Measurements from ENCODE around the gene FDCSP. TPM values are rescaled to one million over a fixed set of nuclear protein-coding genes. Genes with fewer than 3 reads are reported as not detected.

FDCSP gene
- total and polyA plus RNA-seq, 10 of the 15 experiments (the other 5 are each of a cell fraction or from before 2014, with no cell fraction given): not detected

- H3K27me3 ChIP-seq (replicated peaks in 1 of 2; ENCODE audit: control insufficient read depth in 2 of 2, insufficient read depth in 2 of 2, low read length in 1 of 2): no peaks in the 10 kb centered on the region
- no peak for FAIRE-seq
- intact Hi-C loops (cut with micrococcal nuclease; ENCODE audit: unreplicated experiment) (no loop called here), in situ Hi-C loops (cut with MboI) (no loop called here)
- no peak for DNase-seq (ENCODE audit: low read depth, low spot score)
- no peaks in the 10 kb centered on the region for H3K9me3 ChIP-seq (replicated peaks; ENCODE audit: control insufficient read depth, insufficient read depth, low read length)
- ChIA-PET CTCF (interaction anchor here (1.2 kb wide), 1 partner anchor 282 kb away, joined by 3 read pairs; no protein-coding TSS in a partner anchor), RAD21 (ENCODE audit: unreplicated experiment) (interaction anchor here (0.8 kb wide), 1 partner anchor 326 kb away, joined by 6 read pairs; no protein-coding TSS in a partner anchor), SMC1A (ENCODE audit: uncharacterized antibody, unreplicated experiment) (interaction anchor here (1.0 to 1.2 kb wide), 2 partner anchors 18 to 19 kb away, joined by 3 to 4 read pairs; partner anchors contain the start of gene ODAM), POLR2A (no interaction called here)
- no peak overlapping the region for H3K4me3 ChIP-seq
- no peak overlapping the region for H3K9ac ChIP-seq (ENCODE audit: control insufficient read depth, insufficient read depth, low read length)
- no peak for TF ChIP-seq IRF3 (IDR thresholded peaks at IDR 0.05)
- TF ChIP-seq CBX3 (IDR thresholded peaks at IDR 0.05; ENCODE audit: borderline replicate concordance, low read depth): no peak
- no peak for TF ChIP-seq CBX5 (IDR thresholded peaks at IDR 0.05; ENCODE audit: low read depth)
- TF ChIP-seq SMC3 (IDR thresholded peaks at IDR 0.05; ENCODE audit: borderline replicate concordance, low read length): no peak
- no peak overlapping the region for H3K4me2 ChIP-seq (ENCODE audit: control insufficient read depth, insufficient read depth)
- 18% methylated on average over 5 of the region's 5 CpGs for WGBS (ENCODE audit: insufficient coverage, insufficient replicate concordance, low lambda C conversion rate, missing lambda C conversion rate)
- no peaks in the 10 kb centered on the region for H4K20me1 ChIP-seq (ENCODE audit: control insufficient read depth, insufficient read depth)
- H3K27ac ChIP-seq (ENCODE audit: control insufficient read depth, insufficient read depth): no peak overlapping the region
- H3K79me2 ChIP-seq (ENCODE audit: control insufficient read depth, insufficient read depth, low read length): no peaks in the 10 kb centered on the region
- H3K4me1 ChIP-seq (ENCODE audit: control insufficient read depth, insufficient read depth, low read length): no peaks in the 10 kb centered on the region
- no peak overlapping the region for H2AFZ ChIP-seq (ENCODE audit: control insufficient read depth, low read depth, low read length)
- no peaks in the 10 kb centered on the region for H3K36me3 ChIP-seq (ENCODE audit: control insufficient read depth in 2 of 2, insufficient read depth in 2 of 2, low read length in 1 of 2)
- no TSS peak for BruUV-seq (replicated peaks)
- no peak for ATAC-seq
Measured at GRCh38 chr4:70177090-70177489, 48.8 kb upstream of the FDCSP start.

DNA sequence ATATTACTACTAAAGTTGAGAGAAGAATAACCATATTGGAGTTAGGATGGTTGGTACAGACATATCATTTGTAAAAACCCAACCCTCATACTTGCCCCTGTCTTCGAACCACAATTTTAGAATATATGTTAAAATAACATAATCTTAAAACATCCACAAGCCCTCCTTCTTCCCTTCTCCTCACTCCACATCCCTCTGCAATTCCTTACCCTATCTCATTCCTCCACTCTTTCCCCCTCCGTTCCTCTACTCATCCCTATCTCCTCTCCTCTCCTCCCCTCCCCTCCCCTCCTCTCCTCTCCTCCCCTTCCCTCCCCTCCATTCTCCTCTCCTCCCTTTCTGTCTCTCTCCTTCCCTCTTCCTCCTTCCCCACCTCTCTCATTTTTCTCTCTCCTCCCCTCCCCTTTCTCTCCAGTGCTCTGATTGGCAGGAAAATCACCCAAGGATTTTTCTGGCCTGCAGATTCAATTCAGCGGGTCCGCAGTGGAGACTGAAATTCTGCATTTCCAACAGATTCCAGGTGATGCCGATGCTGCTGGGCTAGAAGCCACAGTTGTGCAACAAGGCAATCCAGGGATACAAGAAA lies 47.8 kb upstream of the FDCSP start:
- no peak overlapping the region for H3K4me2 ChIP-seq (ENCODE audit: control insufficient read depth, insufficient read depth)
- FAIRE-seq: no peak

More for the DNA sequence above, 47.8 kb upstream of the FDCSP start:
- no peaks in the 10 kb centered on the region for H3K36me3 ChIP-seq (ENCODE audit: control insufficient read depth in 2 of 2, insufficient read depth in 2 of 2, low read length in 1 of 2)
- CTCF ChIA-PET: no interaction called here
- no TSS peak for BruUV-seq (replicated peaks)
- no peaks in the 10 kb centered on the region for H3K79me2 ChIP-seq (ENCODE audit: control insufficient read depth, insufficient read depth, low read length)
- ATAC-seq (no peak), DNase-seq (ENCODE audit: low read depth, low spot score) (no peak)
- no peaks in the 10 kb centered on the region for H3K4me1 ChIP-seq (ENCODE audit: control insufficient read depth, insufficient read depth, low read length)
- no peaks in the 10 kb centered on the region for H3K27me3 ChIP-seq (replicated peaks in 1 of 2; ENCODE audit: control insufficient read depth in 2 of 2, insufficient read depth in 2 of 2, low read length in 1 of 2)
- TF ChIP-seq, protein P1, sequence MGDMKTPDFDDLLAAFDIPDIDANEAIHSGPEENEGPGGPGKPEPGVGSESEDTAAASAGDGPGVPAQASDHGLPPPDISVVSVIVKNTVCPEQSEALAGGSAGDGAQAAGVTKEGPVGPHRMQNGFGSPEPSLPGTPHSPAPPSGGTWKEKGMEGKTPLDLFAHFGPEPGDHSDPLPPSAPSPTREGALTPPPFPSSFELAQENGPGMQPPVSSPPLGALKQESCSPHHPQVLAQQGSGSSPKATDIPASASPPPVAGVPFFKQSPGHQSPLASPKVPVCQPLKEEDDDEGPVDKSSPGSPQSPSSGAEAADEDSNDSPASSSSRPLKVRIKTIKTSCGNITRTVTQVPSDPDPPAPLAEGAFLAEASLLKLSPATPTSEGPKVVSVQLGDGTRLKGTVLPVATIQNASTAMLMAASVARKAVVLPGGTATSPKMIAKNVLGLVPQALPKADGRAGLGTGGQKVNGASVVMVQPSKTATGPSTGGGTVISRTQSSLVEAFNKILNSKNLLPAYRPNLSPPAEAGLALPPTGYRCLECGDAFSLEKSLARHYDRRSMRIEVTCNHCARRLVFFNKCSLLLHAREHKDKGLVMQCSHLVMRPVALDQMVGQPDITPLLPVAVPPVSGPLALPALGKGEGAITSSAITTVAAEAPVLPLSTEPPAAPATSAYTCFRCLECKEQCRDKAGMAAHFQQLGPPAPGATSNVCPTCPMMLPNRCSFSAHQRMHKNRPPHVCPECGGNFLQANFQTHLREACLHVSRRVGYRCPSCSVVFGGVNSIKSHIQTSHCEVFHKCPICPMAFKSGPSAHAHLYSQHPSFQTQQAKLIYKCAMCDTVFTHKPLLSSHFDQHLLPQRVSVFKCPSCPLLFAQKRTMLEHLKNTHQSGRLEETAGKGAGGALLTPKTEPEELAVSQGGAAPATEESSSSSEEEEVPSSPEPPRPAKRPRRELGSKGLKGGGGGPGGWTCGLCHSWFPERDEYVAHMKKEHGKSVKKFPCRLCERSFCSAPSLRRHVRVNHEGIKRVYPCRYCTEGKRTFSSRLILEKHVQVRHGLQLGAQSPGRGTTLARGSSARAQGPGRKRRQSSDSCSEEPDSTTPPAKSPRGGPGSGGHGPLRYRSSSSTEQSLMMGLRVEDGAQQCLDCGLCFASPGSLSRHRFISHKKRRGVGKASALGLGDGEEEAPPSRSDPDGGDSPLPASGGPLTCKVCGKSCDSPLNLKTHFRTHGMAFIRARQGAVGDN (IDR thresholded peaks at IDR 0.05): no peak
- TF ChIP-seq CEBPB (IDR thresholded peaks at IDR 0.05; ENCODE audit: borderline replicate concordance in 1 of 2, low read depth in 2 of 2, low read length in 2 of 2) (no peak), NBN (IDR thresholded peaks at IDR 0.05) (no peak), SUZ12 (IDR thresholded peaks at IDR 0.05; ENCODE audit: unreplicated experiment) (no peak)
- H3K9me3 ChIP-seq (replicated peaks; ENCODE audit: control insufficient read depth, insufficient read depth, low read length): no peaks in the 10 kb centered on the region
- RAD21 ChIA-PET (ENCODE audit: unreplicated experiment): no interaction called here
- POLR2A ChIA-PET: no interaction called here
- in situ Hi-C loops (cut with MboI): no loop called here
- WGBS (ENCODE audit: insufficient coverage, insufficient replicate concordance, low lambda C conversion rate, missing lambda C conversion rate): 15% methylated on average over 5 of the region's 5 CpGs
- SMC1A ChIA-PET (ENCODE audit: uncharacterized antibody, unreplicated experiment): no interaction called here
- H2AFZ ChIP-seq (ENCODE audit: control insufficient read depth, low read depth, low read length): no peak overlapping the region
- intact Hi-C loops (cut with micrococcal nuclease; ENCODE audit: unreplicated experiment): no loop called here
- no peak overlapping the region for H3K9ac ChIP-seq (ENCODE audit: control insufficient read depth, insufficient read depth, low read length)
- H3K27ac ChIP-seq (ENCODE audit: control insufficient read depth, insufficient read depth): no peak overlapping the region
- no peak overlapping the region for H3K4me3 ChIP-seq
- no peaks in the 10 kb centered on the region for H4K20me1 ChIP-seq (ENCODE audit: control insufficient read depth, insufficient read depth)
